A549 (cell line): Measurements from ENCODE around the gene SPSB1.

ENCODE experiments used
- CTCF ChIP-seq: fragments of >200 bp; sonication (Bioruptor Twin); formaldehyde crosslinking; IDR thresholded peaks from 3 replicates; pipeline ENCODE4 v1.5.1; 2016
- EHMT2 ChIP-seq: fragments of 200-600 bp; sonication (generic); IDR thresholded peaks from 2 replicates; pipeline ENCODE4 v1.6.1; 2016; ENCODE audit warnings: antibody characterized with exemption, low read depth, mild to moderate bottlenecking, moderate library complexity
- ESRRA ChIP-seq: fragments of 150-350 bp; IDR thresholded peaks from 2 replicates; pipeline ENCODE4 v1.6.1; 2014; ENCODE audit warnings: mild to moderate bottlenecking, low read length, borderline replicate concordance
- HDAC2 ChIP-seq: fragments of 200-600 bp; sonication (generic); IDR thresholded peaks from 2 replicates; pipeline ENCODE4 v1.6.1; 2016
- USF2 ChIP-seq: fragments of 450-650 bp; IDR thresholded peaks from 2 replicates; pipeline ENCODE4 v1.6.1; 2014; ENCODE audit warnings: antibody characterized with exemption

- no peak for TF ChIP-seq CTCF
- TF ChIP-seq ESRRA = no peak
- TF ChIP-seq USF2 = no peak
- no peak for TF ChIP-seq EHMT2
- no peak for TF ChIP-seq HDAC2
Measured at GRCh38 chr1:9368356-9368755, 75.7 kb downstream of the SPSB1 start.
